NT2/D1 (cell line): ENCODE data around the gene PPP1R3A.

ENCODE experiments used
- SUZ12 ChIP-seq: IDR thresholded peaks from 2 replicates; pipeline ENCODE4 v1.6.1; 2011; ENCODE audit not compliant: insufficient read length, insufficient read depth; ENCODE audit errors: extremely low read depth
- YY1 ChIP-seq: IDR thresholded peaks from 2 replicates; pipeline ENCODE4 v1.6.1; 2011; ENCODE audit not compliant: insufficient read length, insufficient read depth
- ZNF274 ChIP-seq: IDR thresholded peaks from 2 replicates; pipeline ENCODE4 v1.6.1; 2011; ENCODE audit warnings: mild to moderate bottlenecking, low read depth, low read length

DNA sequence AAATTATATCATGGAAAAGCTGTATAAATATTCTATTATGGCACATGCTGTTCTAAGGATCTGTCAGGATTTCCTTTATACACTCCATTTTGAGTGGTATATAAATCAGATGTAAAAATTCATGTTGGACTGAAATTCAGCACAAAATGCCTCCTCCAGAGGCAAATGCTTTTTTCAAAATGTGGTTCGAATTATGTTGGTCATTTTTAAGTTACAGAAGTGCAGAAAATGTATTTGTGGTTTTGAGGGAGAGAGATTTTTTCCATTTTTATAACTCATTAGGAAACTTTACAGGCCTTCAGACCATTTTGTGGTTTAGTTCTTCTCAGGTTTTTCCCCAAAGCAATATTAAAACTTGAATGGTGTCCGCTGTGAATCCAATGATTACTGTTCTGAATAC lies 2.9 kb downstream of the PPP1R3A start:
- TF ChIP-seq YY1 = no peak
- TF ChIP-seq ZNF274 = no peak
- TF ChIP-seq SUZ12 = no peak
